Effector memory CD4-positive, alpha-beta T cell (primary cell): ENCODE data around the gene TSHZ2.

Source experiments
- DNase-seq, 3 donors: peaks; one replicate each; pipeline ENCODE4 v3.0.0-alpha.2; 2020
- H3K27ac ChIP-seq: 2 replicates; pipeline ENCODE4 v1.7.0; 2013; ENCODE audit warnings: mild to moderate bottlenecking, low read length, moderate library complexity; ENCODE audit not compliant: insufficient read depth, poor library complexity, severe bottlenecking
- H3K27me3 ChIP-seq: replicated peaks from 2 replicates; pipeline ENCODE4 v1.7.0; 2013; ENCODE audit warnings: mild to moderate bottlenecking, low read length; ENCODE audit not compliant: insufficient read depth, control insufficient read depth, poor library complexity, severe bottlenecking
- H3K36me3 ChIP-seq: 2 replicates; pipeline ENCODE4 v1.7.0; 2013; ENCODE audit warnings: mild to moderate bottlenecking, low read length, moderate library complexity; ENCODE audit not compliant: control insufficient read depth, insufficient read depth
- H3K4me1 ChIP-seq: 2 replicates; pipeline ENCODE4 v1.7.0; 2013; ENCODE audit warnings: low read length, mild to moderate bottlenecking; ENCODE audit not compliant: control insufficient read depth, insufficient read depth, poor library complexity, severe bottlenecking
- H3K4me3 ChIP-seq: 2 replicates; pipeline ENCODE4 v1.7.0; 2013; ENCODE audit warnings: low read length, low read depth, mild to moderate bottlenecking; ENCODE audit not compliant: insufficient read depth, poor library complexity, severe bottlenecking
- H3K9me3 ChIP-seq: 2 replicates; pipeline ENCODE4 v1.7.0; 2013; ENCODE audit warnings: mild to moderate bottlenecking, low read length, moderate library complexity; ENCODE audit not compliant: control insufficient read depth

Gene TSHZ2

GRCh38 chr20:53402233-53403005 is 430.3 kb downstream of the TSHZ2 start:
- Histone ChIP-seq H3K4me1 (no peaks in the 10 kb centered on the region), H3K9me3 (no peaks in the 10 kb centered on the region), H3K27me3 (no peaks in the 10 kb centered on the region), H3K4me3 (no peak overlapping the region), H3K27ac (no peak overlapping the region), H3K36me3 (no peaks in the 10 kb centered on the region)
- no peak for DNase-seq

GRCh38 chr20:53403029-53403428 is 430.9 kb downstream of the TSHZ2 start:
- Histone ChIP-seq H3K4me3 (no peak overlapping the region), H3K36me3 (no peaks in the 10 kb centered on the region), H3K4me1 (no peaks in the 10 kb centered on the region), H3K27me3 (no peaks in the 10 kb centered on the region), H3K27ac (no peak overlapping the region), H3K9me3 (no peaks in the 10 kb centered on the region)
- no peak for DNase-seq

- H3K27ac ChIP-seq, result no peak overlapping the region
- no peaks in the 10 kb centered on the region for H3K36me3 ChIP-seq
- H3K4me3 ChIP-seq, result no peak overlapping the region
- no peaks in the 10 kb centered on the region for H3K9me3 ChIP-seq
- no peaks in the 10 kb centered on the region for H3K27me3 ChIP-seq
- no peak for DNase-seq
- no peaks in the 10 kb centered on the region for H3K4me1 ChIP-seq
These were observed 433.0 kb downstream of the TSHZ2 start for GRCh38 chr20:53405139-53405538.

- Histone ChIP-seq H3K27me3 (no peaks in the 10 kb centered on the region), H3K4me3 (no peak overlapping the region), H3K9me3 (no peaks in the 10 kb centered on the region), H3K4me1 (no peaks in the 10 kb centered on the region), H3K27ac (no peak overlapping the region), H3K36me3 (no peaks in the 10 kb centered on the region)
- no peak for DNase-seq
These were observed 434.4 kb downstream of the TSHZ2 start for GRCh38 chr20:53406580-53406979.

GRCh38 chr20:53408691-53409446 is 436.7 kb downstream of the TSHZ2 start:
- Histone ChIP-seq H3K4me3 (no peak overlapping the region), H3K36me3 (no peaks in the 10 kb centered on the region), H3K4me1 (no peaks in the 10 kb centered on the region), H3K27me3 (no peaks in the 10 kb centered on the region), H3K9me3 (no peaks in the 10 kb centered on the region), H3K27ac (no peak overlapping the region)
- DNase-seq, result no peak

- DNase-seq, result no peak
- Histone ChIP-seq H3K9me3 (no peaks in the 10 kb centered on the region), H3K4me3 (no peak overlapping the region), H3K4me1 (no peaks in the 10 kb centered on the region), H3K27ac (no peak overlapping the region), H3K36me3 (no peaks in the 10 kb centered on the region), H3K27me3 (no peaks in the 10 kb centered on the region)
These were observed 437.2 kb downstream of the TSHZ2 start for GRCh38 chr20:53409447-53409717.

- no peak for DNase-seq
- H3K4me3 ChIP-seq, result no peak overlapping the region
- H3K27me3 ChIP-seq, result no peaks in the 10 kb centered on the region
- no peaks in the 10 kb centered on the region for H3K36me3 ChIP-seq
- no peaks in the 10 kb centered on the region for H3K9me3 ChIP-seq
- no peak overlapping the region for H3K27ac ChIP-seq
- no peaks in the 10 kb centered on the region for H3K4me1 ChIP-seq
These were observed 439.0 kb downstream of the TSHZ2 start for GRCh38 chr20:53411129-53411528.

GRCh38 chr20:53411891-53412290 is 439.7 kb downstream of the TSHZ2 start:
- H3K4me3 ChIP-seq, result no peak overlapping the region
- H3K9me3 ChIP-seq, result no peaks in the 10 kb centered on the region
- H3K27me3 ChIP-seq, result no peaks in the 10 kb centered on the region
- H3K27ac ChIP-seq, result no peak overlapping the region
- H3K36me3 ChIP-seq, result no peaks in the 10 kb centered on the region
- DNase-seq, result no peak
- H3K4me1 ChIP-seq, result no peaks in the 10 kb centered on the region

GRCh38 chr20:53412577-53413185 is 440.5 kb downstream of the TSHZ2 start:
- Histone ChIP-seq H3K27me3 (no peaks in the 10 kb centered on the region), H3K27ac (no peak overlapping the region), H3K9me3 (no peaks in the 10 kb centered on the region), H3K4me3 (no peak overlapping the region), H3K4me1 (no peaks in the 10 kb centered on the region), H3K36me3 (no peaks in the 10 kb centered on the region)
- DNase-seq, result no peak

- peak; percentile 3 to 36 (median 19) for DNase-seq
These were observed 441.1 kb downstream of the TSHZ2 start for GRCh38 chr20:53413186-53413631.

More at GRCh38 chr20:53413186-53413631, 441.1 kb downstream of the TSHZ2 start:
- Histone ChIP-seq H3K36me3 (no peaks in the 10 kb centered on the region), H3K27me3 (no peaks in the 10 kb centered on the region), H3K4me1 (no peaks in the 10 kb centered on the region), H3K27ac (no peak overlapping the region), H3K4me3 (no peak overlapping the region), H3K9me3 (no peaks in the 10 kb centered on the region)
